ENCODE data around the gene TRAK1.

The TRAK1 gene

DNA sequence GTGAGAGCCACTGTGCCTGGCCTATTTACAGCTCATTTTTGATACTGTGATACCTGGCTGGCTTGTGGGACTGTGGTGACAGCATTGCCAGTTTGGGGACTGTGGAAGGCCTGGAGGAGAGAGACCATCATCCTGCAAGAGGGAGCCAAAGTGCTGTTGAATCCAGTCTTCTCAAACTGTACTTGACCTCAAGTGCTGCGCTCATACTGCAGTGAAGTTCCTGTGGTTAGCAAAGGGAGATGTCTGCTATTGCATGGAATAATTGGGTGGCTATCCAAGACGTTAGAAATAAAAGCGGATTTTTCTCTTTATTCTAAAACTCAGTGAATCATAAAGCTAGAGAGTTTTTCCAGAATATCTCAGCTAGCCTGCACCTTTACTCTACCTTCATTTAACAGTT, 91.4 kb downstream of the TRAK1 start:
- no peak for DNase-seq

DNA sequence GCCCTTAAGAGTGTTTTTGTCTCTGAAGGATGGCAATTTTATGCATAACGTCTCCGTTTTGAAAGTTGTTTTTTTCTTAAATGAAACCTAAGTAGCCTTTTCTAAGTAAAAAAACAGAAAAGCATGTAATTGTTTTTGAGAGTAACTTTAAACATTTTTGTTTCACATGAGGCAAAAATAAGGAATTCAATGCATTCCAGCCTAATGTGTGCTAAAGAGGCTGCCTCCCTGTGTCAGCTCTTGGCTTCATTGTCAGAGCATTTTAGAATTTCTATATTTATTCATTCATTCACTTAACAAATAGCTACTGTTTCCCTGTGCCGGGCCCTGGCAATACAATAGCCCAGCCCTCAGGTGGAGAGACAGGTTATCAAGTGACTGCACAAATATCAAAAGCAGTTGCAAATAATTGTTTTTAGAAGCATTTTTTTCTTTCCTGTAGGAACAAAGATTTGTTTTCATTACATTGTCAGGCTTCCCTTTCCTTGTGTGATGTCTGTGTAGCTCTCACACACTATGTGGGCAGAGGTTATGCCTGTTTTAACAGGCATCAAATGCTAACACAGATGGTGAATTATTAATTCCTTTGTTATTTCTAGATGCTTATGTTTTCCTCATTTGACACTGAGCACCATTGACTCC, 93.0 kb downstream of the TRAK1 start:
- no peak for DNase-seq

DNA sequence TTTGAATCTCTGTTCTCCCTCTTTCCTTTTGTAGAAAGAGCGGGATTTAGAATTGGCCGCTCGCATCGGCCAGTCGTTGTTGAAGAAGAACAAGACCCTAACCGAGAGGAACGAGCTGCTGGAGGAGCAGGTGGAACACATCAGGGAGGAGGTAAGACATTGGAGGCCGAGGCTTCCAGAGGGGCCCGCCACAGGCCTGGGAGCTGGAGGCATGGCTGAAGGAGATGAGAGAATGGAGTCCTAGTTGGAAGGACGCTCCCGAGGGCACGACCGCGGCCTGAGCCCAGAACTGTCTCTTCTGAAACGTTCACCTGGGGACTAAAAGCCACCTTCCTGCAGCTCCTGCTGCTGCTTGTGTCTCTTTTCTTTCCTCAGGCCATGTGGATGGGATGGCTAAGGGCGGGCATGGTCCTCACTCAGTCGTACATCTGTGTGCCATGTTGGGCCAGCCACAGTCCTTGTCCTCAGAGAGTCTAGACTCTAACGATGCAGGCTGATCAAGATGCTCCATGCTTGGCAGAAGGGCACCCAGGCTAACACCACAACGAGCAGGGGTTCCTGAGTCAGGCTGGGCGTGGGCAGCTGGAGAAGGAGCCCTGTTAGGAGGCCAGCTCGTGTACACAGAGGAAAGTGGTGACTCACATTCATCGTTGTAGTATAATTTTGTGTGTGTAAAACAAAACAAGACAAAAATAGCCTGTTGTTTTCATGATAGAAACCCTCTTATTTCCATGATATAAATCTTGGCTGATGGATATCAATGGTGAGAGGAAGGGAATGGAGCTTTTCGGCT, 93.7 kb downstream of the TRAK1 start:
- no peak for DNase-seq

DNA sequence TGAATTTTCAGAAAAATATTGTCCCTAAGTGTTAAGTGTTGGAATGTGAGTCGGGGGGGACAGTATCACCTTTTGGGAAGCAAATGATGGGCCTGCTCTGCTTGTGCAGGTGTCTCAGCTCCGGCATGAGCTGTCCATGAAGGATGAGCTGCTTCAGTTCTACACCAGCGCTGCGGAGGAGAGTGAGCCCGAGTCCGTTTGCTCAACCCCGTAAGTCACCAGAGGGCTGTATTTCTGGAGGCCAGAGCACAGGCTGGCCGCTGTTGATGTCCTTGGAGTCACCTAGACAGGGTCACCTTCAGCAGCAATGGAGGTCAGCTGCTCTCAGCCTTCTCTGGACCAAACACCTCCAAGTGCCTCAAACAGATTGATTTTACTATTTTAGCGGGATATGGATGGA, 96.8 kb downstream of the TRAK1 start:
- no peak for DNase-seq

DNA sequence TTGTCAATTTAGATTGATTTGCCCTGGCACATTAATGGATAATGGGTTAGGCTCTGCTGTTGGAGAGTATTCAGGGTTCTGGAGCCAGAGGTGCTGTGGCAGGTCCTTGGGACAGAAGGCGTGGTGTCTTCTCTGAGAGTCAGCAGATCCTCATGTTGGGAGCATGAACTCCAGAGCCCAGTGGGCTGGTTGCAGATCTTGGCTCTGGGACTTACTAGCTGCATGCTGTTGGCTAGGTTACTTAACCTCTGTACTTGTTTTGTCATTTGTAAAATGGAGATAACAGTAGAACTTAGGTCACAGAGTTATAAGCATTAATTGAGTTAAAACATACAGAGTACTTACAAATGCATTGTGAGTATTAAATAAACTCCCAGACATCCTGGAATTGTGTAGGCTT, 97.2 kb downstream of the TRAK1 start:
- DNase-seq = no peak

DNA sequence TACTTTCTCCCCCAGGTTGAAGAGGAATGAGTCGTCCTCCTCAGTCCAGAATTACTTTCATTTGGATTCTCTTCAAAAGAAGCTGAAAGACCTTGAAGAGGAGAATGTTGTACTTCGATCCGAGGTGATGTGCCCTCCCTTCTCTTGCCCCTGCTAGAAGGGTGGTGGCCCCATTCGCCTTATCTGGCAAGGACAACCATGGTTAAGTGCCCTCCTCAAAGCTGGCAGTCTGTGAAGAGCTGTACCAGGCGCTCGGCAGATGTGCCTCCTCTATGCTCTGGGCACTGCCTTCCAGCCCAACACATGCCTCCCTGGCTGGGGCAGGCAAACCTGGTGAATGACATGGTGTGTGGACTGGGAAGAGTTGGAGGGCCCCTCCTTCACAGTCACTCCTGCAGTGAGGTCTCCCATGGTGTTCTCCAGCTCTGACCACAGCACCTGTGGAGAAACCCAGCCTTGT, 97.9 kb downstream of the TRAK1 start:
- no peak for DNase-seq

DNA sequence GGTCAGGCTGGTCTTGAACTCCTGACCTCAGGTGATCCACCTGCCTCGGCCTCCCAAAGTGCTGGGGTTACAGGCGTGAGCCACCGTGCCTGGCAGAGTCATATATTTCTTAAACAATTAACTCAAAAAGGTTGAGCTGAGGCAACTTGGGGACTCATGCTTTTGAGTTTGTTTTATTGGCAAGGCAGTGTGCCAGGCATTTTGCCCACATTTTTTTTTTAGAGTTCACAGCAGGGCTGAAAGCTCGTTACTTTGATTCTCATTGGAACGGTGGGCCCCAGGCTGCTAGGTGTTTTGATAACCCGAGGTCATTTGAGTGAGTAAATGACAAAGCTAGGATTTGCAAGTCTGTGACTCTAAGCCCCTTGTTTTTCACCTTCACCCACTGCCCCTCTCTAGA, 98.6 kb downstream of the TRAK1 start:
- no peak for DNase-seq

DNA sequence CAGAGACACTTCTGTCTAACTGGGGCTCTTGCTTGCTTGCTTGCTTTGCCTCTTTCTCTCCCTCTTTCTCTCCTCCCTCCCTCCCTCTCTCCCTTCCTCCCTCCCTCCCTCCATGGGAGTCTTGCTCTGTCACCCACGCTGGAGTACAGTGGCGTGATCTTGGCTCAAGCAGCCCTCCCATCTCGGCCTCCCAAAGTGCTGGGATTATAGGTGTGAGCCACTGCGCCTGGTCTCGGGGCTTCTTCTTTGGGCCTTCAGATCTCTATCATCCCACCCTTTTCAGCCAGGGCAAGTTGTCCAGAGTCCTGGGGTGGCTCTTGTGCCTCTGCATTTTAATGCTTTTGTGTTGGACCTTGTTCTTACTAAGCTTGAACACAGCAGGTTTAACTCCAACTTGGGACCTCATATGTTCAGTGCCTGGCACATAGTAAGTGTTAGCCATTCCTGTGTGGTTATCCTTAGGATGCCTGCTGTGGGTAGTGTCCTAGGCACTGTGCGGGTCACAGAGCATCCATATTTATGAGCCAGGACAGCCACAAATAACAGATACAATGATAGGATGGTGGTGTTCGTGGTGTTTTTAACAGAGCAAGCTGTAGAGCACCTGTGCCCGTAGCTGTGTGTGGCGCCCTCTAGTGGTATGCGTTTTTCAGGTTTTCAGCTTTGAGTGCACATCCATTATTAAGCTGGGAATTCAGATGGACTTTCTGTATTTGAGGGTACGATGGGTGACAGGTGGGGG, 99.7 kb downstream of the TRAK1 start:
- no peak for DNase-seq

DNA sequence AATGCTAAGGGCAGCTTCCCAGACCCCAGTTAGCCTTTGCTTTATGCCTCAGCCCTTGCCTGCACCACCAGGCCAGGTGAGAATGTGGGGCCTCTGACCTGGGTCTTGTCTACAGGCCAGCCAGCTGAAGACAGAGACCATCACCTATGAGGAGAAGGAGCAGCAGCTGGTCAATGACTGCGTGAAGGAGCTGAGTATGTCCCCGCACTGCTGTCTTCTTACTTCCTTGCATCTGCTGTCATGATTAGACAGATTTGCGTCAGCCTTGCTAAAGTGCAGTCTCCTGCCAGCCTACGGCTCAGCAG, 100.2 kb downstream of the TRAK1 start:
- DNase-seq = no peak

DNA sequence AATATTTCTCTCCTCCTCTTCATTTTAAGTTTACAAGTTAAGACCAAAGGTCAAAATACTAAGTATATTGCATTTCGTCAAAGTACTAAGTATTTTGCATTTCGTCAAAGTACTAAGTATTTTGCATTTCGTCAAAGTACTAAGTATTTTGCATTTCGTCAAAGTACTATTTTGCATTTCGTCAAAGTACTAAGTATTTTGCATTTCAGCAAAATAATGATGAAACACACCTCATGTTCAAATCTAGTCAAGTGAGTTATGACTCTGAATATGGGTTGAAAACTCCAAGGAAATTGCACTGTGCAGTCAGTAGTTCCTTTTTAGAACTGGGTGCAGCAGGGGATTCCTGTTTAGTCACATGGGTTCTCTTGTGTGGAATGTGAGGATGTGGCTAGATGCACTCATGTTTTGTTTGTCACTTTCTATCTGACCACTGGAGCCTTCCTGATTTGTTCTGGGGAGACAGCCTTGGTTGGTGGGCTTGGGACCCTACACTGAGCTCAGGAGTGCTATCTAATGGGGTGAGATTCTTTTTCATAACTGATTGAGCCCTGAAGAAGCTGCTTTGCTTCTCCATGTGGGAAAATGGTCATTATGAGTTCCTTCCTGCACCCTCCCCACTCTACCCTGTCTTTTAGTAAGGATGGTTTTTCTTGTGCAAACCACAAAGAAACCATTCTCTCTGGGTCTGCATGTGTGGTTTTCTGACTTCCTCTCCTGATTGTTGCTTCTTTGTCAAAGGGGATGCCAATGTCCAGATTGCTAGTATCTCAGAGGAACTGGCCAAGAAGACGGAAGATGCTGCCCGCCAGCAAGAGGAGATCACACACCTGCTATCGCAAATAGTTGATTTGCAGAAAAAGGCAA, 101.4 kb downstream of the TRAK1 start:
- no peak for DNase-seq

DNA sequence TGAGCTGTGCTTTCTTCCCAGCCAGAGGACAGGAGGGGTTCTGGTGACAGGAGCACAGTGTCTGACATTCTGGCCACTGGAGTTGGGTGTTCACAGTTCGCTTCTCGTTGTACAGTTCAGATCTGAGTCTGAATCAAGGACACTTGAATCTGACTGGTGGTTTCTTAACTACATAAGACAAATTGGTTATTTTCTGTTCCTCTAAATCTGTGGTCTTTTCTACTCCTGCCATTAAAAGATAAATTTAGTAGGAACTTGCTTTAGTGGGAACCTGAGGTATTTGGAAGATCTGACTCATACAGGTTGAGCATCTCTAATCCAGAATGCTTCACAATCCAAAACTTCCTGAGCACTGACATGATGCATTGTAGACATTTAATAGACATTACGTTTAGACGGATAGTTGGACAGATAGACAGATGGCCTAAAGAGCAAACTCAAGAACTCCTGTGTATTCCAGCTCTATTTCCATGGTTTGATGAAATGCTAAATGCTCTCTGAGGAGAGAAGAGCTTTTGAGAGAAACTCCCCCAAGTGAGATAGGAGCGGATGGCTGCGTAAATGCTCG, 103.9 kb downstream of the TRAK1 start:
- no peak for DNase-seq

DNA sequence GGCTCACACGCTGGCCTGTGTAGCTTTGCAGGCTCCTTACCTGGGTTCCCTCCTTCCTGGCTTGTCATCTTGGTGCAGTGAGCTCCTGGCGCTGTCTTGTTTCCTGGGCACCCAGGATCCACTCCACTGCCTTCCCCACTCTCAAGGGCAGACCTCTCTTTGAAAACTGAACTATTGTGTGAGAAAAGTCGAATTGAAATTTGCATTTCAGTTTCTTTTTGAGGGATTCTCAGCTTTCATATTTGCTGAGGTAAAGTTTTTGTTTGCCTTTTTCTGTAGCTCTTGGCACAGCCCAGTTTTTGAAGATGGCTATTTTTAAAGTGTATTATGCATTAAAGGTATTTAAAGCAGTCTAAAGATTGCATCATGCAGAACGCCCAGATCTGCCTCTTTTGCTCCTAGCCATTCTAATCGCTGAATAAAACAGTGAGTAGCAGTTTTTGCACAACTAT, 104.7 kb downstream of the TRAK1 start:
- no peak for DNase-seq

DNA sequence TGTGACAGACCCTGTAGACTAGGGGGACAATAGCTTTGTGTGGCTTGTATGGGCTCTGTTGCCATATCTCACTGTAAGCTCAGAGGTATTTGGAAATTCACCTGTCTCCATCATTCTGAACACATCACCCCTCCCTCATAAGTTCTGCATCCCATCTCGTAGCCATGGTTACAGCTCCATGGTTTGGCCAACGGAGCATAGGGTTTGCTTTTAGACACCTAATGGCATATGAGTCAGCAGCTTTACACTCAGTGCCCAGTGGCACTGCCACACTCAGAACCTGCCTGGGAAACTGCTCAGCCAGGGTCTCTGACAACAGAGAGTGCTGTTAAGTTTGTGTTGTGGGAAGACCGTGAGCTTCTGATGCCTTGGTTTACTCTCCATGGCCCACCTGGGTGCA, 107.6 kb downstream of the TRAK1 start:
- no peak for DNase-seq

DNA sequence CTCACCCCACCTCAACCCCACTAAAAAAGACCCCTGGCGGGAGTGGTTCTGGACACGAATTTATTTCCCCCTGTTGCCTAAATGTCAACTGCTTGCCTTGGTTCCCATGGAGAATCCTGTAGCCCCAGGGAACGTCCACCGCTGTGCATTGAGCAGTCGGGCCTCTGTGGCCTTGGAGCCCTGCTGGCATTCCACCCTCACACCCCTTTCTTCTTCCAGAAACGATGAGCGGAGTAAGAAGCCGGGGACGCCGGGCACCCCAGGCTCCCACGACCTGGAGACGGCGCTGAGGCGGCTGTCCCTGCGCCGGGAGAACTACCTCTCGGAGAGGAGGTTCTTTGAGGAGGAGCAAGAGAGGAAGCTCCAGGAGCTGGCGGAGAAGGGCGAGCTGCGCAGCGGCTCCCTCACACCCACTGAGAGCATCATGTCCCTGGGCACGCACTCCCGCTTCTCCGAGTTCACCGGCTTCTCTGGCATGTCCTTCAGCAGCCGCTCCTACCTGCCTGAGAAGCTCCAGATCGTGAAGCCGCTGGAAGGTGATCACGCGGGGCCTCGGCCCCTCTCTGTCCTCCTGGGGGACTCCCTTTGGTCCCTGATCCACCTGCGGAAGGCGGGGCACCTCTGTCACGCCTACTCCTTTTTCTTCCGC, 111.2 kb downstream of the TRAK1 start:
- no peak for DNase-seq

DNA sequence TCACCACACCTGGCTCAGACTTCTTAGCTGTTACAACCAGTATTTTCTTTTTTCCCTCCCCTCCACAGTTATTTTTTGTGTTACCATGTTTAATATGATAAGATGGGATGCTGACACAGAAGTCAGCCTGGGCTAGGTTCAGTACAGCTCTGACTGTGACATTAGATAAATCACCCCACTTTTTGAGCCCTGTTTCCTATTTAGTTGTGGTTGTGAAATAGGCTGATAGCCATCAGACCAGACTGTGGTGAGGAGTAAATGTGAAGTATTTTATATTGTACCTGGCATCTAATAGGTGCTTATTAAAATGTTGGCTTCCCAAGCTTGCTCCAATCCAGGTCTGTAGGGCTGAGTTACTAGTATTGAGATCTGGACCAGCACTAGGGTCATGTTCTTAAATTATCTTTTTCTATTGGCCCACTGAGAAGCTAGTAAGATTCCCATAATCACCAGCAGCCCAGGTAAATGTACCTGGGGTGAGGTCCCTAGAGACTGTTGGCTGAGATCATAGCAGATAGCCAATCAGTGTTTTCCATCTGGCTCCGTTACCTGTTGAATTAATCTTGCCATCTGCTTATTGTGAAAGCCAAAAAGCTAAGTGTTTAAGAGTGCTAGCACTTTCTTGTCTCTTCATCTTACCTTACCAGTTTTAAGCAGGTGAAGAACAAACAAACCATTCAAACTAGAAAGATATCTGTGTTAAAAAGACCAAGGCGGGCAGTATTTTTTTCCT, 113.9 kb downstream of the TRAK1 start:
- DNase-seq = no peak

DNA sequence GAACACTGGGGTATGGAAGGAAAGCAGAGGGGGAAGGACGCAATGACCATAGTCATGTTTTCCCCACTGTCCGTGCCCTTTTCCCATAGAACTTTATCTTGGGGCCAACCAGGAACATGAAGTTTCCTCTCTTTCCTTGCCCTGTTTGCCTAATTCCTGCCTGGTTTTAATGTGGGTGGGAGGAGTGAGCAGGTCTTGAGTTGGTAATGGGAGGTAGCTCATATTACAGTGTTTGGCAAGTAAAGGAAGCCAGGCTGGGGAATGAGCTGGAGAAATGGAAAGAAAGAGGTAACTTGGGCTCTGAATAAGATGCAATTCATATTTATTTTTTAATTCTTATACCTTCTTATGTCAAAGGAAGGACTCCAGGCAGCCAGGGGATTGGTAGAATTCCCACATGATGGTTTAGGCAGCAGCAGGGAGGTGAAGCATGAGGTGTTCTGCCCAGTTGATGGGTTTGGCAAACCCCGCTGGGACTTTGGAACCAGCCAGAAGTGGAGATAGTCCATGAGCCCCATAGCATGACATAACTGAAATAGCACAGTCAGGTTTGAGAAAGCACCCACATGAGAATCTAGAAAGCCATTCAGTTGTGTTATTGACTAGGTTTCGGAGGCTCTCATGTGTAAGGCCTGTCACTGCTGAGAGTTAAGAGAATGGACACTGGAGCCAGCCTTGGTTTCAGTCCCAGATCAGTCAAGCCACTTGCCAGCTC, 114.8 kb downstream of the TRAK1 start:
- no peak for DNase-seq

DNA sequence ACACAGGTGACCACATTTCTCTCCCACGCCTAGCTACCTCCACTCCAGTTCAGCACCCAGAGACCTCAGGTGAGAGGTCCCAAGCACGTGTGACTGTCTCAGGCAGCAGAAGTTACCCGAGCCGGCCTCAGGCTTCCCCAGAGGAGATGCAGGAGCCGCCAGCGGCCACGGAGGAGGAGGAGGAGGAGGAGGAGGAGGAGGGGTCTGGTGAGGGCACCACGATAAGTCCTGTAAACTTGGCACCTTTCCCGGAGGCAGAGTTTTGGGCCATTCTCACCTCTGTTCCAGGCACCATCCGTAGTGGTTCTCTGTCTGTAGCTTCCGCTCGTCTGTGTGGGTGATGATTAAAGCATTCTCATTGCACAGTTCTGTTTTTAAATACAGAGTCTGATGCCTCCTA, 118.8 kb downstream of the TRAK1 start:
- DNase-seq = no peak

DNA sequence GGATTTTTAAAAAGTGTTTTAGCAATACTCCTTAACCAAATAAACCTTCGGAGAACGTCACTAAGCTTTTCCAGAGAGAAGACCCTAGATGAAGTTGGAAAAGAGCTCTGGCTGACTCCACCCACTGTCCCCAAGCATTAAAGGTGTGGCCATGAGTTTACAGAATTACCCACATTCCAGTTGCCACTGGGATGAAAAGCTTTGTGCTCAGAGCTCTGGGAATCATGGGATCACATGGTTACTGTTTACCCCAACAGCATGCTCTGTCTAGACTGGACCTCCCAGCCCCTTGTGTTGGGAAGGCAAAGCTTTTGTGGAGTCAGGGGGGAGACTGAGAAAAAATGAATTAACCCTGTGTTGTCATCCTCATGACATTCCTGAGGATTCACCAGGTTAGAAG, 119.6 kb downstream of the TRAK1 start:
- no peak for DNase-seq

DNA sequence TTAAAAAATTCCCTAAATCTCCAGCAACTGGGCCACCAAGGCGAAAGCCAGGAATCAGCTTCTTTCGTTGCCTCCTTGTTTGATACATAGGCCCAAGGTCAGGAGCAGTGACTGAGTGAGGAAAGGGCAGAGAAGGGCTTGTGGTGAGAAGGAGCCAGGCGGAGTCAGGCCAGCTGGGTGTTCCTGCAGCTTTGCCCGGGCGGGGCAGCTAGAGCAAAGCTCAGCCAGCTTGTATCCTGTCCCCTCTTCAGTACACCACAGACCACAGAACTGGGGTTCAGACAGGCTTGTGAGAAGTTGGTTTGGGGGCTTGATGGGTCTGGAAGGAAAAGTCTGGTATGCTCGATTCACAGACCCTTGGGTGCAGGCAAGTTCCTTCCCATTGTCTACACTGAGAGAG, 122.3 kb downstream of the TRAK1 start:
- no peak for DNase-seq

DNA sequence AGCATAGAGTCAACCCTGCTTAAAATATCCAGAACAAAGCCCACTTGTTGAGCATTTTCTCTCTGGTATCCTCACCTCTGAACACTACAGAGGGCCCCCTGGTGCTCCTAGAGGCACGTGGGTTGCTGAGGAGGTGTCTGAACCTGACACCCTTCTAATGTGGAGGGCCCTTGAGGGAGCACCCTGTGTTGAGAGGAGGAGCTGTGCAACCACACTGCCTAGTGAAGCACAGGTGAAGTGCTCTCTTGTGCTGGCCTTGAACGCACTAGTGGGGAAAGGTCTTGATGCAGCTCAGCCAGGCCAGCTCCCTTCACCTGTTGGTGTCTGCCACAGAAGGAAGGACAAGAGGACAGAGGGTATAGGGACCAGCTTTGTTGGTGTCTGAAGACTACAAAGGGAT, 122.9 kb downstream of the TRAK1 start:
- DNase-seq = no peak
